ENCODE measurements around the gene APH1B.

APH1B gene

GRCh38 chr15:63330926-63331325, 53.5 kb downstream of the APH1B start:
- no peak for ATAC-seq
- TF ChIP-seq ZFP3 (CRISPR knock-in tag; IDR thresholded peaks at IDR 0.05) (no peak), ZNF565 (CRISPR knock-in tag; conservative IDR thresholded peaks at IDR 0.05; ENCODE audit: low read depth) (no peak), CSRNP3 (CRISPR knock-in tag; IDR thresholded peaks at IDR 0.05) (no peak), TOX (CRISPR knock-in tag; IDR thresholded peaks at IDR 0.05; ENCODE audit: borderline replicate concordance) (no peak), TCF4 (CRISPR knock-in tag; IDR thresholded peaks at IDR 0.05; ENCODE audit: borderline replicate concordance) (no peak), PPARA (CRISPR knock-in tag; IDR thresholded peaks at IDR 0.05; ENCODE audit: borderline replicate concordance) (no peak), ZNF70 (CRISPR knock-in tag; IDR thresholded peaks at IDR 0.05) (no peak), ZFP30 (CRISPR knock-in tag; IDR thresholded peaks at IDR 0.05) (no peak), OSR1 (CRISPR knock-in tag; IDR thresholded peaks at IDR 0.05) (no peak), TSHZ2 (CRISPR knock-in tag; IDR thresholded peaks at IDR 0.05) (no peak), ARNTL (CRISPR knock-in tag; IDR thresholded peaks at IDR 0.05; ENCODE audit: borderline replicate concordance, low read depth) (no peak)

GRCh38 chr15:63331456-63331855, 54.1 kb downstream of the APH1B start:
- TF ChIP-seq ISL1 (CRISPR knock-in tag; IDR thresholded peaks at IDR 0.05) (no peak), ZNF70 (CRISPR knock-in tag; IDR thresholded peaks at IDR 0.05) (no peak), ZFP3 (CRISPR knock-in tag; IDR thresholded peaks at IDR 0.05) (no peak), SNAI2 (CRISPR knock-in tag; IDR thresholded peaks at IDR 0.05) (no peak), CSRNP3 (CRISPR knock-in tag; IDR thresholded peaks at IDR 0.05) (no peak), ZNF565 (CRISPR knock-in tag; conservative IDR thresholded peaks at IDR 0.05; ENCODE audit: low read depth) (no peak), CSDC2 (CRISPR knock-in tag; IDR thresholded peaks at IDR 0.05) (no peak), PPARA (CRISPR knock-in tag; IDR thresholded peaks at IDR 0.05; ENCODE audit: borderline replicate concordance) (no peak), OSR1 (CRISPR knock-in tag; IDR thresholded peaks at IDR 0.05) (no peak), ARNTL (CRISPR knock-in tag; IDR thresholded peaks at IDR 0.05; ENCODE audit: borderline replicate concordance, low read depth) (no peak), BACH2 (CRISPR knock-in tag; IDR thresholded peaks at IDR 0.05; ENCODE audit: borderline replicate concordance) (no peak), TSHZ2 (CRISPR knock-in tag; IDR thresholded peaks at IDR 0.05) (no peak), GLIS3 (CRISPR knock-in tag; IDR thresholded peaks at IDR 0.05) (no peak), TCF4 (CRISPR knock-in tag; IDR thresholded peaks at IDR 0.05; ENCODE audit: borderline replicate concordance) (no peak), TOX (CRISPR knock-in tag; IDR thresholded peaks at IDR 0.05; ENCODE audit: borderline replicate concordance) (no peak), ZC3H10 (CRISPR knock-in tag; IDR thresholded peaks at IDR 0.05) (no peak), ZFP30 (CRISPR knock-in tag; IDR thresholded peaks at IDR 0.05) (no peak)
- ATAC-seq = no peak

- ATAC-seq = peak; percentile 96
Observed at GRCh38 chr15:63332367-63333124, 55.1 kb downstream of the APH1B start.

More at GRCh38 chr15:63332367-63333124, 55.1 kb downstream of the APH1B start:
- TF ChIP-seq CSRNP3 (CRISPR knock-in tag; IDR thresholded peaks at IDR 0.05) (no peak), ZFP3 (CRISPR knock-in tag; IDR thresholded peaks at IDR 0.05) (no peak), OSR1 (CRISPR knock-in tag; IDR thresholded peaks at IDR 0.05) (no peak), CSDC2 (CRISPR knock-in tag; IDR thresholded peaks at IDR 0.05) (no peak), TOX (CRISPR knock-in tag; IDR thresholded peaks at IDR 0.05; ENCODE audit: borderline replicate concordance) (no peak), POU6F1 (CRISPR knock-in tag; IDR thresholded peaks at IDR 0.05; ENCODE audit: borderline replicate concordance, low read depth) (no peak), ESRRG (CRISPR knock-in tag; IDR thresholded peaks at IDR 0.05) (no peak), TSHZ2 (CRISPR knock-in tag; IDR thresholded peaks at IDR 0.05) (no peak)
